Glomerular visceral epithelial cell (primary cell): Measurements from ENCODE around the gene IL19.

Experiments used
- DNase-seq: peaks from one replicate; pipeline ENCODE4 v3.0.0-alpha.2; 2016; ENCODE audit errors: extremely low spot score

IL19 gene, protein sequence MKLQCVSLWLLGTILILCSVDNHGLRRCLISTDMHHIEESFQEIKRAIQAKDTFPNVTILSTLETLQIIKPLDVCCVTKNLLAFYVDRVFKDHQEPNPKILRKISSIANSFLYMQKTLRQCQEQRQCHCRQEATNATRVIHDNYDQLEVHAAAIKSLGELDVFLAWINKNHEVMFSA

DNA sequence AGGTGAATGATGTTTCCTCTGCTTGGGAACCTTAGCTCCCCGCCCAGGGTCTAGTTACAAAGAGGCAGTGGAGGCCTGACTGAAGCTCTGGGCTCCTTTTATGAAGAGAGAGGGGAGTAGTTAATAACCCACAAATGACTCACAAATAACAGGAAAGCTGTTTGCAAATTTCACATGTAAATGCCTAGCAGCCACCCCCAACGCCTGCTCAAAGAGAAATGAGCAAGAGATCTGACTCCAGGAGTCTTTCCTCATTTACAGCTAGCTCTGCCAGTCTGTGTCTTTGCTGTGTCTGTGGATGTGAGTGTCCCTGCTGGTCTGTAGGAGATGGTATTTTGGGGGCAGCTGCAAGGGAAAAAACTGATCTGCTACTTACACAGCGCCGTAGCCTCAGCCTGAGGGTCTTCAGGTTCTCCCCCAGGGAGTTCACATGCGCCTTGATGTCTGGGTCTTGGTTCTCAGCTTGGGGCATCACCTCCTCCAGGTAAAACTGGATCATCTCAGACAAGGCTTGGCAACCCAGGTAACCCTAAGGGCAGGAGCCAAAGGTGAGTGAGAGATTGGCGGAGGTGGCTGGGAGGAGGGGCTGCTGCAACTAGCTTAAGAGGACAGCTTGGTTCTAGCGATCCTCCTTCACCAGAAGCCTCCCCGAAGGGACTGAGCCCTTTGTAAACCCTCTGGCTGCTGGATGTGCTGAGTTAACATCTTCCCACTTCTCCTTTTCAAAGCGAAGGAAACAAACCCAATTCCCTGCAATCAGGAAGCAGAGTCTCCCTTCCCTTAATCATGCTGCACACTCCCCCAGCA lies at the start of gene IL19:
Gene IL19, plus strand, starts transcription at position 243 of the 807 bp plus-strand sequence. CDS start 65,890 bp downstream, outside the sequence.
- peak; percentile 7 for DNase-seq

DNA sequence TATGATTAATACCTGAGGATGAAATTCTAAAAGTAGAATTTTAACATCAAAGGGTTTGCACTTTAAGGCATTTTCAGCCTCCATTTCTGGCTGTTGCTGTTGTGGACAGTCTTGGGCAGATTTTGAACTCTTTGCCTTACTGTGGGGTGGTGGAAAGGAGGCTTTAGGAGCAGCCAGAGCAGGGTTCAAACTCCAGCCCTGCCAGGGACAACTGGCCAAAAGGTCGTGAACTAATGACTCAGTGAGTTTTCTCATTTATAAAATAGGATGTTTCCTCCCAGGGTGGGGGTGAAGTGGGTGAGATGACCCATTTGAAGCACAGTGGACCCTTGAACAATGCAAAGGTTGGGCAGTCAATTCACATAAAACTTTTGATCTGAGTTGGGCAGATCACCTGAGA lies 49.1 kb upstream of the IL19 start:
- no peak for DNase-seq

DNA sequence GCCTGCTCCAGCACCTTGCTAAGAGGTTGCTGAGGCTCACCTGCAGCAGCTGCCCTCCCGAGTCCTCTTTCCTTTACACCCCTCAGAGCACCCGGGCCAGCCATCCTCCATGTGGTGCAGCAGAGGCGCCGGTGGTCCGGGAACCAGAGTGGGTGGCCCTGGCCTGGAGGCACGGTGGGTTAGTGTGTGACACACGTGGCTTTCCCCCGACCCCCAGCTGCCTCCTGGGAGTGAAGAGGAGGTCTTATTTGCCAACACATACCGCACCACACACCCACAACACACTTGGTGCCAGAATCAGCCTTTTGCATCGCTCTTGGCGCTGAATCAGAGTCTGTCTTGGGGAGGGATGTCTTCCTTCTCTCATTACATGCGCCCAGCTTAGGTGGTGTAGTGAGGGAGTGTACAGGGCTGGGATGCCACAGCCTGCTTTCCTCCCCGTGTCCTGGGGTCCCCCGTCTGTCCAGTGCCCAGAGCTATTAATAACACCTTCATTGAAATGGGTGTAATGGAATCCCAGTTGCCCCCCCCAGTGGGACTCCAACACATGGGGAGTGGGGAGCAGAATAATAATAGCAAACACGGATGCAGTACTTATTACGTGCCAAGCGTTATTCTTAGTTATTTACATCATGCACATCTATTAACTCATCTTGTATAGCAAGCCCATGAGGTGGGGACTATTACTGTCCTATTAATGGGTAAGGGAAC lies 47.7 kb upstream of the IL19 start:
- DNase-seq: no peak

DNA sequence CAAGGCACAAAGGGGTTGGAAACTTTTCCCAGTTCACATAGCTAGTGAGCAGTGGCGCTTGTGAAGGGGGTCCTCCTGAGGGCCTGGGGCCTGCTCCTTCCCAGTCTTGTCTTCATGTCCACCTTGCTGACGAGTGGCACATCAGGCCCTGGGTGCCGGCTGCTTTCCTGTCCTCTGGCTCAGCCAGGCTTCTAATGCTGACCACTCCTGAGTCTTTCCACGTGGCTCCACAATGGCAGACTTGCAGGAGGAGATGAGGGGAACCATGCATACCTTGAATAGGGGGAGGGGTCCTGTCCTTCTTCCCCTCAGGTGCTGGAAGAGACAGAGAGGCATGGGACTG lies 47.1 kb upstream of the IL19 start:
- no peak for DNase-seq

DNA sequence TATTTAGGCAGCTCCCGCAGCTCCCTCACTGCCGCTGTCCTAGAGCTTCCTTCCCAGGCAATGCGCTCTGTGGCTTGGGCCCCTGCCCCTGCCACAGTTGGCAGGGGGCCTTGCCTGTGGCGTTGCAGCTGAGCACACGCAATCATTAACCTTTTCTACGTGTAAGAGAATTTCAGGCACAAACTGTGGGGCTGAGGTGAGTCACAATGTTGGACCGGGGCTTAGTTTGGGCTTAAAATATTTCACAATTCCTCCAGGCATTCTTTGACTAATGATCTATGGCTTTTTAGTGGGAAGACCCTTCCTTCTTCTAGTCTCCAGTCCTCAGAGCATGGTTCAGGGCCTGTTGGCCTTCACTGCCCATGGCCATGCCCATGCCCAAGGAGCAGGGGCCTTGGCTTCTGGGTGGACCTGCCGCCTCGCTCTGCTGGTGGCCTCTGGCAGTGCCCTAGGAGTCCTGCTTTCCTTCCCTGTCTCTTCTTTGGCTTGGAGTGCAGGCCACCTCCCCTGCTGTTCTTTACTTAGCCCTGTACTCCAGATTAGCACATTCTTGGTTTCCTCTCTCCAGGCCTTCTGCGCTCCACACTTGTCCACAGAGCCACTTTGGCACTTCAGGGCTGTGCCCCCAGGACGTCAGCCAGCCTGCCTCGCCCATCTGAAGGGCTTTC lies 46.6 kb upstream of the IL19 start:
- DNase-seq: peak; percentile 93

DNA sequence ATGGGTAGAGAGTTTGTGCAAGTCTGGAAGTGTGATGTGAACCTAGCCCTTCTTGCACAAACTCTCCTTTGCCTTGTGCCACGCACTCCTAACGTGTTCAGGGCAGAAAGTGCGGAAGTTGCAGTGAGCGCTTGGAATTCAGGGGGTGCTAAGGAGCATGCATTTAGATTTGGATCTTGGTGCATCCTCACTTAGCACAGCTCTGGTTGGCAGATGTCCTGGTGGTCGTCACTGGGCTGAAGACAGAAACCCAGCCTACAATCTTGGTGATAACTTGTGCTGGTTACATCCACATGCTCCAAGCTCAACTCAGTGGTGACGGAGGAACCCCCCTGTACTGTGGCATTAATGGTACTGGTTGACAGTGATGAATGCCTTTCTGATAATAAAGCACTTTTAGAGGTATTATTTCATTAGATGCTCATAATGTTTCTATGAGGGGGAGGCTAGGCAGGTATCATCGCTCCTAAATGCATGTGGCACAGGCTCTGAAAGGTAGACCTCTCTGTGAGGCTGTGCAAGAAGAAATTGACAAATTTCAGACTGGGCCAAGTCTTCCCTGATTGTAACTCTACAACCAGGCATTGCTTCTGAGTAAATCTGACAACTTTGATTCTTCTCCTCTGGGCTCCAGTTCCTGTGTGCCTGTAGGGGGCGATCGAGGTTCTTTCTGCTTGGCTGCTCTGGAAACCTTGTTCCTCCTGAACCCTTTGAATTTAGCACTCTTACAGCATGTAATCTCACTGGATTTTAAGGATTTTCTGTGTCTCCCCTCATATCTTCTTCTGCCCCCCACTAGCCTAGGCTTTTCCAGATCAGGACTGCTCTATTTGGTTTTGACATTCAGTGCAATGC lies 45.2 kb upstream of the IL19 start:
- DNase-seq: no peak

DNA sequence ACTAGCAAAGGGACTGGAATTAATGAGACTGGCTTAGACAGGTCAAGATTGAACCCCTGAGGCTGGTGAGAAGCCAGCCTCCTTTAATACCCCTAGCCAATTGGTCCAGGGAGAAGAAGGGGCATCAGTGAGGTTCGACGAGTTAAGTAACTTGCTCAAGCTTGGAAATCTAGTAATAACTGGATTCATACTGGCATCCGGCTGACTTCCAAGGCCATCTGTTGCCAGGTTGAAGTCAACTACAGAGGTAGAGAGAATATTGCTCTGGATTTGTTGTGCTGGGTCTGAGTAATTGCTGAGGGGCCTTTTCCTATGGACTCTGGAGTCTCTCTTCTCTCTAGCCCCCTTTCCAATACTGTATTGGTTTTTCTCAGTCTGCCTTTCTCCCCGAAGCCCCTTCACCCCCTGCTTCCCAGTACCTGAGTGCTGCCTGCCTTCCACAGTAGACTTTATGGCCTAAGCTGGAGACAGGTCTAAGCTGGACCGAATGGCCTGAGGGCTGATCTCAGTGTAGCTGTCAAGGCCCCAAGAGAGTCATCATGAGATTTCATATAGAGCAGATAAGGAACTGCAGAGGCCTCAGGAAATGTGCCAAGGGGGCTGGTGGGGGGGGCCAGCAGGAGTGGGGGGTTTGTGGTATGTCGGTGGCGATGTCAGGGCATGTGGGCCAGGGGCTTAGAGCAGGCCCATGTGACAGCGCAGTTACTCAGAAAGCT lies 42.4 kb upstream of the IL19 start:
- DNase-seq: no peak

DNA sequence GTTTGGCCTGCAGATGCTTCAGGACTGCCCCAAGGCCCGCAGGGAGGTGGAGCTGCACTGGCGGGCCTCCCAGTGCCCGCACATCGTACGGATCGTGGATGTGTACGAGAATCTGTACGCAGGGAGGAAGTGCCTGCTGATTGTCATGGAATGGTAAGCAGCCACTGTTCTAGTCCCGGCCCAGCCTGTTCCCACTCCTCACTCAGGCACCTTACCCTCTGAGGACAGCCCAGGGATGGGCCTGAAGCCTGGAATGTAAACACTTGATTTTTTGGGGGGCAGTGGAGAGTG lies 41.9 kb upstream of the IL19 start:
- DNase-seq: no peak

DNA sequence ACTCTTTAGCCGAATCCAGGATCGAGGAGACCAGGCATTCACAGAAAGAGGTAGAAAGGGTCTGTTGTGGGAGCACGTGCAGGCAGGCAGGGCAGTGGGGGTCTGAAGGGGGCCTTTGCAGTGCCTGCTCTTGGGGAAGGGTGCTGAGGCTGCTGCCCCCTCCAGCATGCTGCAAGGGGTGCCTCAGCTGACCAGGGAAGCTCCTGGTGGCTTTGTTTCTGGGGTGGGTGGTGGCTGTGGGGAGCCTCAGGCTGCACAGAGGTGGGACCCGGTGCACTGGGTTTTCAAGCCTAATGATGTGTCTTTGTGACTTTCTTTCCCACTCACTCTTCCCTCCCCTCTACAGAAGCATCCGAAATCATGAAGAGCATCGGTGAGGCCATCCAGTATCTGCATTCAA lies 41.5 kb upstream of the IL19 start:
- DNase-seq: no peak

DNA sequence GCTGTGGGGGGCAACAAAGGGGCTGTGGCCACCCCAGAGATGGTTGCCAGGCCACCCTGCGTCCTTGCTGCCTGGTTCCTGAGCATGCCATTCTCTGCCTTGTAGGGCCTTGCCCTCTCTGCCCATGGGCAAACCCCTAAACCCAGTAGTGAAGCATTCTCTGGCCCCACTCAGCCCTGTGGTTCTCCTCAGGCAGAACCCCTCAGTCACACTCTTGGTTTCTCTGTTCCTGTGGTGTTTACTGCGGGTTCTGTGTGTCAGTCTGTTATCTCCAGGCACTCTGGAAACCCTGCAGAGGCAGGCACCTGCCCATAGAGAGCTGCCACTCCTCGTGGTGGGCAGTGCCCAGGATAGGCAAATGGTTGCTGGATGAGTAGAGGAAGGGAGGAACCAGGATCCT lies 41.1 kb upstream of the IL19 start:
- no peak for DNase-seq

DNA sequence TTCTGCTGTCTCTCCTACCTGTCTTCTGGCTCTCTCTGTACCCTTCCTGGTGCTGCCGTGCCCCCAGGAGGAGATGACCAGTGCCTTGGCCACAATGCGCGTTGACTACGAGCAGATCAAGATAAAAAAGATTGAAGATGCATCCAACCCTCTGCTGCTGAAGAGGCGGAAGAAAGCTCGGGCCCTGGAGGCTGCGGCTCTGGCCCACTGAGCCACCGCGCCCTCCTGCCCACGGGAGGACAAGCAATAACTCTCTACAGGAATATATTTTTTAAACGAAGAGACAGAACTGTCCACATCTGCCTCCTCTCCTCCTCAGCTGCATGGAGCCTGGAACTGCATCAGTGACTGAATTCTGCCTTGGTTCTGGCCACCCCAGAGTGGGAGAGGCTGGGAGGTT lies 38.1 kb upstream of the IL19 start:
- no peak for DNase-seq

DNA sequence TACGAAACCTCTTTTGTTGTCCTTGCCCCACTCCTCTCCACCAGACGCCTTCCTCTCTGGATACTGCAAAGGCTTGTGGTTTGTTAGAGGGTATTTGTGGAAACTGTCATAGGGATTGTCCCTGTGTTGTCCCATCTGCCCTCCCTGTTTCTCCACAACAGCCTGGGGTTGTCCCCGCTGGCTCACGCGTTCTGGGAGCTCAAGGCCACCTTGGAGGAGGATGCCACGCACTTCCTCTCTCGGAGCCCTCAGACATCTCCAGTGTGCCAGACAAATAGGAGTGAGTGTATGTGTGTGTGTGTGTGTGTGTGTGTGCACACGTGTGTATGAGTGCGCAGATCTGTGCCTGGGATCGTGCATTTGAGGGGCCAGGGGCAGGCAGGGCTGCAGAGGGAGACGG lies 37.6 kb upstream of the IL19 start:
- no peak for DNase-seq

DNA sequence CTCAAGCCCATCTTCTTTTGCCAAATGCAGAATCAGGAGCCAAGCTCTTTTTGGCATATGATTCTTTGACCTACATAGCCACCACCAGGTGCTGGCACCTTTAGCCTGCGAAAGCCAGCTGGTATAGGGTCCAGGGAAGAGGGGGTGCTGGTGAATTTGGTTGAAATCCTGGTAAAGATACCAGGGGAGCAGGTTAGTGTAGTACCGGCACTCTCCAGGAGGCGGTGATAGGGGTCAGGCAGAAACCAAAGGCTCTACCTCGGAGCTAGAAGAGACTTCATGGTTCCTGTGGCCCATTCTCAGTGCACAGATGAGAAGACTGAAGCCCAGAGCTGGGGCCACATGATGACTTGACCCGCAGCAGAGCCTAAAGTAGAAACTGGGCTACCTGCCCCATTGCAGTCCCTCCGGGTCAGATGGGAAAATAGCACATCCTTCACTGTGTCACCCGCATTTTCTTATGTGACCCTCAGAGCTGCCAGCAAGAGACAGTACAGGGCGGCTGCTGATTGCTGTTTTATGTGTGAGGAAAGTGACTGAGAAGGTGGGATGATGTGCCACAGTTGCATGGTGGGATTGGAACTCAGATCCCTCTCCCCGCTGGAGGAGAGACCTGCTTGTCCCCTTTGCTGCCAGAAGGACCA lies 36.0 kb upstream of the IL19 start:
- DNase-seq: peak; percentile 46

DNA sequence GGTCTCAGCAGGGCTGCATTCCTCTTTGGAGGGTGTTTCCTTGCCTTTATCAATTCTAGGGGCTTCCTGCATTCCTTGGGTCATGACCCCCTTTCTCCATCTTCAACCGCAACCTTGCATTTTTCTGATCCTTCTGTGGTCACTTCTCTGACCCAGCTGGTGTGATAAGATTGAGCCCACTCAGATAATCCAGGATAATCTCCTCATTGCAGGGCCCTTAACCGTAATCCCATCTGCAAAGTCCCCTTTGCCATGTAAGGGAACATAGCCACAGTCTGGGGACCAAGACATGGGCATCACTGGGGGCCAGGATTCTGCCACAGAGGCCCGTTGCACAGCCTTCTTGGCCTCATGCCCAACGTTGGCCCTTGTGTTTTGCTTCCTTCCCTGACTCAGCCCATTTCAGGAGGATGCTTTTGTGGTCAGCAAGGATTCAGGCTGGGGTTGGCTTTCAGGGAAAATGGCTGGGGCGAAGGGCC lies 35.0 kb upstream of the IL19 start:
- DNase-seq: peak; percentile 54

DNA sequence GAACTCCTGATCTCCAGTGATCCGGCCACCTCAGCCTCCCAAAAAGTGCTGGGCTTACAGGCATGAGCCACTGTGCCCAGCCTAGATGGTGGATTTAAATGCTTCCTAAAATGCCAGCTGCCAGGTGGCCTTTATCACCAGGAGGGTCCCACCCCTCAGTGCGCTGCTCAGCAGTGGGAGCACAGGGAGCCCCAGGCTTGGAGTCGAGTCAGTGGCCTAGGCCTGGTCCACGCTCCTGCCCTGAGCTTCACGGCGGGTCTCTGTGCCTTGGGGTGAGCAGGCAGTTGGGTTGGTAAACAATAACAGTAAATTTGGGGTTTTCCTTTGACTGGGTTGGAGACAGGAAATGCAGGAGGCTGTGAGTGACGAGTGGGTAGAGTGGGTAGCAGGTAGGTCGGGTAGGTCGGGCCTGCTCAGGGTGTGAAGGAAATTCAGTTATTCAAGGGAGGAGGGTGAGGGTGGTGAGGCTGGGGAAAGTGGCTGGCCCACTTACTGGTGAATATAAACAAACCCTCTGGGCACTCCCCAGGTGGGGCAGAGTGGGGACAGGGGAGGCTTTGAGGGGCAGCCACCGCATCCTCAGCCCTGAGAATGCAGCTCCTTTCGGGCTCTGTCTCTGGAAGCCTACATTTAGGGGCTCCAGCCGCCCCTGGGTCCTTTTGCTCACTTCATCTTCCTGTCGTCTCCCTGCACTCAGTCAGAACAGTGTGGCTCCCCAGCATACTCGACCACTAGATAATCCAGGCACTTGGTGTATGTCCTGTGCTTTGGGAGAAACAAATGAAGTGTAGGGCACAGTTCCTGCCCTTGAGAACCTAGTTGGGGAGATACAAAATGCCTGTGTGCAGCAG lies 33.5 kb upstream of the IL19 start:
- no peak for DNase-seq

DNA sequence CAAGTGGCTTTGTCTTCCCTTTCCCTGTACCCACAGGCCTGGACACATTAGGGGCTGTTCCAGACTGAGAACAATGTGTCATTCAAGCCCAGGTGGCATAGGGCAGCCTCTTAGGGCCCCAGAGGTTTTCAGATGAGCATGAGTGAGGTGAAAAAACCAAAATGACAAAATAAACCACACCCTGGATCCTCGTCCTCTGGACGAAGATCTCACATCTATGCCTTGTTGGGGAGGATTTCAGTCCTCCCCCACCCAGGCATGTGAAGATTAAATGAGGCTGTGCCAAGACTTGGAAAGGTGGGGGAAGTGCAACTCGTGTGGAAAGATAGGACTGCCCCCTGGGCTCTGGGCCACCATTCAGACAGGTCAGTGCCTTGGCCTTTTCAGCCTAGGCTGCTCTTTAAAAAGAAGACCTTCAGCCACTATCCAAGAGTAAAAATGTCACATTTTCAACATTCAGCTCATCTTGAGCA lies 32.8 kb upstream of the IL19 start:
- no peak for DNase-seq

DNA sequence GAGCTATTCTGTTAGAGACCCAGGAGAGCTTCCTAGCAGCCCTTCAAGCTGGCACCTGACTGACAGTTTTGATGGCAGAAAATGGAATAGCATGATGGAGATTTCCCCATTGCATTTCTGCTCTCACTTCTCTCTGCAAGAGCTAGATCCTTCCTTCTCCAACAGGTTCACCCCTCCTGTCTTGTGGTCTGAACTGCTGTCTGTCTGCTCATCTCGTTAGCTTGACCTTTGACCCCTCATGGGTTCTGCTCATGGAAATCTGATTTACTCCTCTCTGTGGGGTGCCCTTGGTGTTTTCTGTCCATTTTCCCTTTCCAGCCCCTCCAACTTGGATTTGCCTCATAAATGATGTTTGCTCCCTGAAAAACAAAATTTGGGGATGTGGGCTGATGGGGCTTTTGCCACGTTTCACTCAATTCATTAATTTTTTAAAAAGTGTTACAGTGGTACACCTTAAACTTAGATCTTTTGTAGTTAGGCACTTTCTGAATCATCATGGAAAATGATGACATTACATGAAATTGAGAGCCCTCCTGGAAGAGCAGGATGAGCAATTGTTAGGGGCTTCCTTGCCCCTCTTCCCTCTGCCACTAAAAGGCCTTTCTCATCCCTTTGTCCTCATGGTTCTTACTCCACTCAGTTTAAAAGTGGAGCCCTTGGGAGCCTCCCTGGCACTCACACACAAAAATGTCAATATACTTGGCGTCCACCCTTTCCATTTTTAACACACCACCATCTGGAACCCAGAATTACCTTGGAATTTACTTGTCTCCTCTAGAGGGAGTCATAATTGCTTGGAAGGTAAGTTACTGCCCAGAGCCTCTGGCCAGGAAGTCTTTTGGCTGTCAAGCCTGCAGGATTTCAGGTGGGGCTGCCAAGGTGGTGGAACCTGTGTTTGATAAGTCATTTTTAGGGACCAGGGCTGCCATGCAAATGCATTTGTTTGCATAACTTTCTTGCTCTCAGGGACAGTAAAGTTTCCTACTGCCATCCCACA lies 31.9 kb upstream of the IL19 start:
- no peak for DNase-seq

DNA sequence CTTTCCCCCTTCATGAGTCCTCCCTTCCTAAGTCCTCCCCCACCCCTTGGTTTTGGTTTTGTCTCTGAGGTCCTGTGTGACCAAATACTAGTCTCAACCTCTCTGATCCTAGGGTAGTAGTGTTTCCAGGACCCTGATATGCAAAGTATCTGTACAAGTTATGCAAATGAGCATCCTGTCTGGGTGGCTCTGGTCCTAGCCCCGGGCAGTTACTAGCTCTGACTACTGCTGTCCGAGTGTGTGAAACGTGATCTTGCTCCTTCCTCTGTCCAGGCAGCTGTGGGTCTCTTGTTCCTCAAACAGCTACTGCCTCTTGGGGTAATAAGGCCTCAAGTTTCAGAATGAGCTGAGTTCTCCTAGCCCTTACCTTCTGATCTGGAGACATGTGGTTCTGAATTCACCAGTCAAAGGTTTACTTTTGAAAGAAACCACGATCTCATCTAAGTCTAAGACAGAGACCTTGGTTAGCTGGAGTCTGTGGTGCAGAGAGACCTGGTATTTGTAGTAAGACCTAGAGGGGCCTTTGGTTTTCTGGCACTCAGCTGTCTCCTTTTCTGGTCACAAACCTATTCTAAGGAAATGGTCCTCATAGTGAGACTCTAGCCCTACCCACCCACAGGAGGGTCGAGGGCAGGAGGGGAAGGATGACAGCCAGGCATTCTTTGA lies 31.0 kb upstream of the IL19 start:
- no peak for DNase-seq
